Glutamatergic neuron (in vitro differentiated cells): Measurements from ENCODE around the gene PLXDC2. TPM values are rescaled to one million over a fixed set of nuclear protein-coding genes. Genes with fewer than 3 reads are reported as not detected.

Experiments
- DNase-seq: peaks from one replicate; pipeline ENCODE4 v3.0.0; 2022
- H3K27ac Mint-ChIP-seq: one replicate; pipeline ENCODE4 v1.8.0; 2020; ENCODE audit warnings: mild to moderate bottlenecking, mixed read lengths, inconsistent platforms; ENCODE audit not compliant: unreplicated experiment
- H3K27me3 Mint-ChIP-seq: one replicate; pipeline ENCODE4 v1.8.0; 2020; ENCODE audit warnings: mild to moderate bottlenecking, moderate library complexity, mixed read lengths, inconsistent platforms; ENCODE audit not compliant: unreplicated experiment
- H3K36me3 Mint-ChIP-seq: one replicate; pipeline ENCODE4 v1.8.0; 2020; ENCODE audit warnings: mild to moderate bottlenecking, mixed read lengths, inconsistent platforms; ENCODE audit not compliant: unreplicated experiment
- H3K4me1 Mint-ChIP-seq: one replicate; pipeline ENCODE4 v1.8.0; 2020; ENCODE audit warnings: mild to moderate bottlenecking, low read depth, mixed read lengths, inconsistent platforms; ENCODE audit not compliant: unreplicated experiment
- H3K4me3 Mint-ChIP-seq: one replicate; pipeline ENCODE4 v1.8.0; 2020; ENCODE audit warnings: mild to moderate bottlenecking, mixed read lengths, inconsistent platforms; ENCODE audit not compliant: unreplicated experiment
- H3K9me3 Mint-ChIP-seq: one replicate; pipeline ENCODE4 v1.8.0; 2020; ENCODE audit warnings: mild to moderate bottlenecking, moderate library complexity, mixed read lengths, inconsistent platforms; ENCODE audit not compliant: unreplicated experiment
- total RNA-seq: library from RNA; stranded (reverse); fragmentation: NEBNext Ultra II Directional; extraction: Animal tissue kit (Norgen Biotek cat#: 25700); gene quantifications from one replicate; pipeline ENCODE4 v1.2.1, GENCODE V29; 2021; ENCODE audit not compliant: unreplicated experiment
- TF ChIP-seq, protein P1 (sequence below): fragments of 200-600 bp; sonication (generic); IDR thresholded peaks from one replicate; pipeline ENCODE4 v1.5.0; 2021; ENCODE audit not compliant: partially characterized antibody, unreplicated experiment

PLXDC2 gene
- total RNA-seq, 1 donor from 2014 or later: 3.9 TPM

- Mint-ChIP-seq H3K36me3 (no peaks in the 10 kb centered on the region), H3K27ac (no peak overlapping the region), H3K27me3 (peaks cover 2% of the 10 kb centered on the region), H3K4me3 (no peak overlapping the region), H3K9me3 (no peaks in the 10 kb centered on the region), H3K4me1 (peaks cover 3% of the 10 kb centered on the region)
- TF ChIP-seq, protein P1, sequence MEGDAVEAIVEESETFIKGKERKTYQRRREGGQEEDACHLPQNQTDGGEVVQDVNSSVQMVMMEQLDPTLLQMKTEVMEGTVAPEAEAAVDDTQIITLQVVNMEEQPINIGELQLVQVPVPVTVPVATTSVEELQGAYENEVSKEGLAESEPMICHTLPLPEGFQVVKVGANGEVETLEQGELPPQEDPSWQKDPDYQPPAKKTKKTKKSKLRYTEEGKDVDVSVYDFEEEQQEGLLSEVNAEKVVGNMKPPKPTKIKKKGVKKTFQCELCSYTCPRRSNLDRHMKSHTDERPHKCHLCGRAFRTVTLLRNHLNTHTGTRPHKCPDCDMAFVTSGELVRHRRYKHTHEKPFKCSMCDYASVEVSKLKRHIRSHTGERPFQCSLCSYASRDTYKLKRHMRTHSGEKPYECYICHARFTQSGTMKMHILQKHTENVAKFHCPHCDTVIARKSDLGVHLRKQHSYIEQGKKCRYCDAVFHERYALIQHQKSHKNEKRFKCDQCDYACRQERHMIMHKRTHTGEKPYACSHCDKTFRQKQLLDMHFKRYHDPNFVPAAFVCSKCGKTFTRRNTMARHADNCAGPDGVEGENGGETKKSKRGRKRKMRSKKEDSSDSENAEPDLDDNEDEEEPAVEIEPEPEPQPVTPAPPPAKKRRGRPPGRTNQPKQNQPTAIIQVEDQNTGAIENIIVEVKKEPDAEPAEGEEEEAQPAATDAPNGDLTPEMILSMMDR: no peak
- no peak for DNase-seq
Measured at GRCh38 chr10:20085115-20085514, 268.9 kb downstream of the PLXDC2 start.

GRCh38 chr10:20087353-20087752 lies 271.1 kb downstream of the PLXDC2 start:
- Mint-ChIP-seq H3K9me3 (no peaks in the 10 kb centered on the region), H3K27ac (no peak overlapping the region), H3K4me3 (no peak overlapping the region), H3K27me3 (peaks cover 2% of the 10 kb centered on the region), H3K4me1 (peaks cover 3% of the 10 kb centered on the region), H3K36me3 (no peaks in the 10 kb centered on the region)
- TF ChIP-seq, protein P1: no peak
- DNase-seq: no peak

DNA sequence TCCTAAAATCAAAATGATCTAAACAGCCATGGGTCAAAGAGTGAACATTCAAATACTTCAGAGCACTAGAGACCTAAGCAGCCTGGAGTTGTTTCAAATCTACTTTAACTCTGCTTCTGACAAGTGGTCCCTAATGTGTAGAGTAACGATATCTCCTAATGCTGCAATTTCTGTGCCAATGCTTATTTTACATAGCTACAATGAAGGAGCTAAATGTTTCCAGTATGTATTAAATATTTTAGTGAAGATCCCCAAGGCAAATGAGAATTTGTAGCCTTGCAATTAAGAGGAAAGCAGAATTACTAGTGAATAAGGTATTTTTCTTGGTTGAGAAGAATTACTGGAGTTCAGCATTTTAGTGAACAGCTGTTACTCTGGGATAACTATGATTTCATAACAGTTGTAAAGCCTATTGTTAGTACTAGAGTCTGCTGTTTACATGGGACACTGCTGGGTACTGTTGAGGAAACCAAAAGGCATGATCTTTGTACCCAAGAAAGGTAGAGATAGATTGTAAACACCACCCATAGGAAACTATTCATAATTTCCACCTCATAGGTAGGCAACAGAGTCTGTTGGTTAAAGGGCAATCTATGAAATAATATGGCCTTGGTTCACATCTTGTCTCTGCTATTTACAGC lies 271.9 kb downstream of the PLXDC2 start:
- Mint-ChIP-seq H3K27me3 (peaks cover 2% of the 10 kb centered on the region), H3K4me1 (no peaks in the 10 kb centered on the region), H3K27ac (no peak overlapping the region), H3K4me3 (no peak overlapping the region), H3K9me3 (no peaks in the 10 kb centered on the region), H3K36me3 (no peaks in the 10 kb centered on the region)
- TF ChIP-seq, protein P1: no peak
- DNase-seq: no peak

- TF ChIP-seq, protein P1: no peak
- Mint-ChIP-seq H3K27ac (no peak overlapping the region), H3K27me3 (no peaks in the 10 kb centered on the region), H3K4me3 (no peak overlapping the region), H3K36me3 (no peaks in the 10 kb centered on the region), H3K9me3 (no peaks in the 10 kb centered on the region), H3K4me1 (no peaks in the 10 kb centered on the region)
- DNase-seq: no peak
Measured at GRCh38 chr10:20089879-20090278, 273.6 kb downstream of the PLXDC2 start.

DNA sequence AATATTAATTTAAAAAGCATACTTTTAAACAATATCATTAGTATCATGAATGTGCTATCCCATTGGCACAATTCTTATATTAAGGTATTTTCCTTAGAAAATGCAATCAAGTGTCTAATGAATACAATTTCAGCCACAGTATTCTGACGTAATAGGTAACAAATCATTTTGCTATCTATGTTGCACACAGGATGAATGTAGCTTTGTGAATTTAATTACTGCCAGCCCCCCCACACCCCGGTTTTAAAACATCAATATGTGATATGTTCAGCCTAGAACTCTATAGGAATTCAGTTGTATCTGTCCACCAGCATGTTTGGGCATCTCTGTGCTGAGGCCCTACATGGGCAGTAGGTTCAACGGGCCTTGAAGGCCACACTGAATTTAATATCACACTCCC lies 274.6 kb downstream of the PLXDC2 start:
- Mint-ChIP-seq H3K36me3 (no peaks in the 10 kb centered on the region), H3K4me3 (no peak overlapping the region), H3K27ac (no peak overlapping the region), H3K4me1 (no peaks in the 10 kb centered on the region), H3K9me3 (no peaks in the 10 kb centered on the region), H3K27me3 (no peaks in the 10 kb centered on the region)
- DNase-seq: no peak
- TF ChIP-seq, protein P1: no peak
